ENCODE results near the gene MPPED1. TPM values are rescaled to one million over a fixed set of nuclear protein-coding genes. Genes with fewer than 3 reads are reported as not detected.

The MPPED1 gene
- total RNA-seq, 1 donor from 2014 or later: 1.7 TPM

- Mint-ChIP-seq H3K27me3 (ENCODE audit: low read depth) (peaks cover 8% of the 10 kb centered on the region), H3K27ac (ENCODE audit: unreplicated experiment) (no peak overlapping the region), H3K9me3 (peaks cover 4% of the 10 kb centered on the region), H3K36me3 (ENCODE audit: low read depth) (no peaks in the 10 kb centered on the region), H3K4me1 (peaks cover 13% of the 10 kb centered on the region), H3K4me3 (no peak overlapping the region)
- no peak for DNase-seq (ENCODE audit: low read depth, low spot score)
- TF ChIP-seq CTCF (conservative IDR thresholded peaks at IDR 0.05): no peak
Observed at GRCh38 chr22:43398246-43398645, 13.6 kb upstream of the MPPED1 start.

GRCh38 chr22:43398910-43399309 is 12.9 kb upstream of the MPPED1 start:
- Mint-ChIP-seq H3K27ac (ENCODE audit: unreplicated experiment) (peak overlapping the region; percentile 38), H3K36me3 (ENCODE audit: low read depth) (no peaks in the 10 kb centered on the region), H3K4me1 (peaks cover 7% of the 10 kb centered on the region), H3K27me3 (ENCODE audit: low read depth) (peaks cover 8% of the 10 kb centered on the region), H3K4me3 (no peak overlapping the region), H3K9me3 (peaks cover under 1% of the 10 kb centered on the region)
- no peak for DNase-seq (ENCODE audit: low read depth, low spot score)
- no peak for TF ChIP-seq CTCF (conservative IDR thresholded peaks at IDR 0.05)

- TF ChIP-seq CTCF (conservative IDR thresholded peaks at IDR 0.05): no peak
- Mint-ChIP-seq H3K27ac (ENCODE audit: unreplicated experiment) (no peak overlapping the region), H3K36me3 (ENCODE audit: low read depth) (no peaks in the 10 kb centered on the region), H3K27me3 (ENCODE audit: low read depth) (peaks cover 10% of the 10 kb centered on the region), H3K4me1 (peaks cover 6% of the 10 kb centered on the region), H3K4me3 (no peak overlapping the region), H3K9me3 (no peaks in the 10 kb centered on the region)
- DNase-seq (ENCODE audit: low read depth, low spot score): no peak
Observed at GRCh38 chr22:43399338-43399979, 12.4 kb upstream of the MPPED1 start.

GRCh38 chr22:43399980-43400358 is 11.8 kb upstream of the MPPED1 start:
- peaks cover 6% of the 10 kb centered on the region for H3K4me1 Mint-ChIP-seq
- H3K27ac Mint-ChIP-seq (ENCODE audit: unreplicated experiment): no peak overlapping the region
- TF ChIP-seq CTCF (conservative IDR thresholded peaks at IDR 0.05): no peak
- peaks cover 11% of the 10 kb centered on the region for H3K27me3 Mint-ChIP-seq (ENCODE audit: low read depth)
- H3K36me3 Mint-ChIP-seq (ENCODE audit: low read depth): no peaks in the 10 kb centered on the region
- H3K9me3 Mint-ChIP-seq: no peaks in the 10 kb centered on the region
- no peak for DNase-seq (ENCODE audit: low read depth, low spot score)
- no peak overlapping the region for H3K4me3 Mint-ChIP-seq

GRCh38 chr22:43400449-43400848 is 11.4 kb upstream of the MPPED1 start:
- Mint-ChIP-seq H3K4me1 (peaks cover 6% of the 10 kb centered on the region), H3K27ac (ENCODE audit: unreplicated experiment) (no peak overlapping the region), H3K4me3 (no peak overlapping the region), H3K27me3 (ENCODE audit: low read depth) (peaks cover 11% of the 10 kb centered on the region), H3K9me3 (no peaks in the 10 kb centered on the region), H3K36me3 (ENCODE audit: low read depth) (no peaks in the 10 kb centered on the region)
- DNase-seq (ENCODE audit: low read depth, low spot score): no peak
- no peak for TF ChIP-seq CTCF (conservative IDR thresholded peaks at IDR 0.05)
